NT2/D1 (cell line): ENCODE measurements around the gene C11orf68.

ENCODE experiments used
- DNase-seq: peaks from one replicate; pipeline ENCODE4 v3.0.0-alpha.2; 2011; ENCODE audit warnings: low read depth, low spot score
- H3K27me3 ChIP-seq: 2 replicates; pipeline ENCODE4 v1.6.0; 2011; ENCODE audit warnings: mild to moderate bottlenecking; ENCODE audit not compliant: insufficient read length, insufficient read depth
- H3K36me3 ChIP-seq: 2 replicates; pipeline ENCODE4 v1.6.1; 2011; ENCODE audit warnings: mild to moderate bottlenecking, low read length, mixed read lengths; ENCODE audit not compliant: insufficient read depth, insufficient read length
- H3K4me1 ChIP-seq: 2 replicates; pipeline ENCODE4 v1.5.1; 2011; ENCODE audit not compliant: insufficient read depth, insufficient read length
- H3K4me3 ChIP-seq: 2 replicates; pipeline ENCODE4 v1.5.1; 2011; ENCODE audit warnings: low read depth; ENCODE audit not compliant: insufficient read length
- H3K9ac ChIP-seq: 2 replicates; pipeline ENCODE4 v1.6.0; 2011; ENCODE audit warnings: low read depth; ENCODE audit not compliant: insufficient read length
- H3K9me3 ChIP-seq: 2 replicates; pipeline ENCODE4 v1.5.1; 2011; ENCODE audit warnings: mild to moderate bottlenecking, low read length; ENCODE audit not compliant: insufficient read depth
- SUZ12 ChIP-seq: IDR thresholded peaks from 2 replicates; pipeline ENCODE4 v1.6.1; 2011; ENCODE audit not compliant: insufficient read length, insufficient read depth; ENCODE audit errors: extremely low read depth
- YY1 ChIP-seq: IDR thresholded peaks from 2 replicates; pipeline ENCODE4 v1.6.1; 2011; ENCODE audit not compliant: insufficient read length, insufficient read depth
- ZNF274 ChIP-seq: IDR thresholded peaks from 2 replicates; pipeline ENCODE4 v1.6.1; 2011; ENCODE audit warnings: mild to moderate bottlenecking, low read depth, low read length

Gene C11orf68

DNA sequence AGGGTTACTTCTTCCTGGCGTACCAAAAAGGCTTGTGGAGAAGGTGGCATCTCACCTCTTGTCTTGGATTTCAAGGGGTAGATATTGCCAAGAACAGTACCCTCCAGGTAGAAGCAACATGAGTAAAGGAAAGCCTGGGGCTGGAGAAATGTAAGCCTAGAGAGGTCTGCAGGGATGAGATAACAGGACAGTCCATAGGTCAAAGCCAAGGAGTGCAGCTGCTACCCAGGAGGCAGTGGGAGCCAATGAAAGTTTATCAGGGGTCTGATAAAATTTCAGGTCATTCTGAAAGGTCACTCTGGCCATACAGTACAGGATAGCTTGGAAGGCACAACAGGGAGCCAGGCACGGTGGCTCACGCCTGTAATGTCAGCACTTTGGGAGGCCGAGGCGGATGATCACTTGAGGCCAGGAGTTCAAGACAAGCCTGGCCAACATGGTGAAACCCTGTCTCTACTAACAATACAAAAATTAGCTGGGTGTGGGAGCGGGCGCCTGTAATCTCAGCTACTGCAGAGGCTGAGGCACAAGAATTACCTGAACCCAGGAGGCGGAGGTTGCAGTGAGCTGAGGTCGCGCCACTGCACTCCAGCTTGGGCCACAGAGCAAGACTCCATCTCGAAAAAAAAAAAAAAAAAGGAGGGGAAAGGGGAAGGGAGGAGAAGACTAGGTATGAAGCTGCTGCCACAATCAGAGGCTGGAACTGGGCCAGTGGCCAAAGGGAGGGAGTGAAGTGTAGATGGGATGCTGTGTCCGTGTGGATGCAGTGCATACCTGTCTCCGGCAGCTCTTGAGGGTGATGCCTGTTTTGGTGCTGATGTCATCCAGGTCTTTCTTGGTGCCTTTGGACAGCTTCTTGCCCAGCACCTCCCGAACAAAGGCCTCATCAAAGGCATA, 31.8 kb downstream of the C11orf68 start:
- Histone ChIP-seq H3K9ac (peak overlapping the region; percentile 80), H3K4me3 (peak overlapping the region; percentile 48), H3K36me3 (peaks cover 60% of the 10 kb centered on the region), H3K4me1 (peaks cover 13% of the 10 kb centered on the region), H3K27me3 (peaks cover 14% of the 10 kb centered on the region), H3K9me3 (peaks cover 20% of the 10 kb centered on the region; the same call in 1 of the 2 replicates)
- no peak for DNase-seq
- TF ChIP-seq SUZ12: no peak

- Histone ChIP-seq H3K27me3 (peaks cover 14% of the 10 kb centered on the region), H3K4me1 (peaks cover 13% of the 10 kb centered on the region), H3K9me3 (peaks cover 20% of the 10 kb centered on the region; the same call in 1 of the 2 replicates), H3K4me3 (no peak overlapping the region), H3K9ac (no peak overlapping the region), H3K36me3 (peaks cover 63% of the 10 kb centered on the region)
- no peak for DNase-seq
- TF ChIP-seq YY1 (no peak), ZNF274 (no peak), SUZ12 (no peak)
Observed at GRCh38 chr11:65885808-65886536, 32.9 kb downstream of the C11orf68 start.

GRCh38 chr11:65885231-65885630, 33.6 kb downstream of the C11orf68 start:
- no peak for DNase-seq
- H3K9ac ChIP-seq: no peak overlapping the region
- peaks cover 13% of the 10 kb centered on the region for H3K27me3 ChIP-seq
- H3K36me3 ChIP-seq: peaks cover 66% of the 10 kb centered on the region
- peaks cover 20% of the 10 kb centered on the region; the same call in 1 of the 2 replicates for H3K9me3 ChIP-seq
- TF ChIP-seq YY1 (no peak), ZNF274 (no peak), SUZ12 (no peak)
- H3K4me1 ChIP-seq: peaks cover 13% of the 10 kb centered on the region
- H3K4me3 ChIP-seq: no peak overlapping the region

GRCh38 chr11:65884716-65885092, 34.2 kb downstream of the C11orf68 start:
- Histone ChIP-seq H3K4me3 (no peak overlapping the region), H3K4me1 (peaks cover 13% of the 10 kb centered on the region), H3K9ac (no peak overlapping the region), H3K27me3 (peaks cover 8% of the 10 kb centered on the region), H3K9me3 (peaks cover 20% of the 10 kb centered on the region; the same call in 1 of the 2 replicates), H3K36me3 (peaks cover 66% of the 10 kb centered on the region)
- DNase-seq: no peak
- TF ChIP-seq ZNF274 (no peak), YY1 (no peak), SUZ12 (no peak)

DNA sequence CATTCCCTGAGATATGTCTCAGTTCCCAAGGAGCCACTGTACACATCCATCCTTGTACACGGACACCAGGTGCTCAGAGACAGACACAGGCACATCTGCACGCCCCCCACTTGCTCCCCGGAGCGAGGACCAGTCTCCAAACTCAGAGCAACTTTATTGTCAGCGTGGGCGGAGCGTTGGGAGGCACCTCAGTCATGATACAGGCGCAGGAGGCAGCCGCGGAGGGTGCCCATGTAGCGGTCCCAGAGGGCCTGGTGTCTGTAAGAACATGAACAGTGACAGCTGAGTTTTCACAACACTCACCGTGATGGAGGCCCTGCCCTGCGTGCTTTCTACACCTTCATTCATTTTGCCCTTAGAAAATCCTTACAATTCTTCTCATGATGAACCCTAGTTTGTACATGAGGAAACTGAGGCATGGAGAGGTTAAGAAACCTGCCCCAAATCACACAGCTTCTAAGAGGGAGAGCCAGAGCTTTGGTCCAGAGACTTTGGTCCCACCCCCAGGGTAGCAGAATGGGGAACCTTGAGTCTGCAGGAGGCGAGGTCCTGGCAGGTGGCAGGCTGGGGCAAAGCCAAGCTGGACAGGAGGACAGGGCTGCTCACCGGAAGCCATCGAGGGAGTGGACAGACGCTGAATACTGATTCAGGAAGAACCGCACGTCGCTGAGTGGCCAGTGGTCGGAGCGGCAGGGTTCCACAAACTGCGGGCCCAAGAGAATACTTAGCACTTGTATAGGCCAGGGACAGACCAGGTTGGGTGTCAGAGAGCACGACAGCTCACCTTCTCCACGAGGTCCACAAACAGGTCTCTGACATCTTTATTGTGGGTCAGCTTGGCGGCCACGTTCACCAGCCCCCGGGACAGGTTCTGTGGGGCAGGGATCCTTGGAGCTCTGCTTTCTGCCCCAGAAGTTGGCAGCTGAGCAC, 34.8 kb downstream of the C11orf68 start:
- H3K4me1 ChIP-seq: peaks cover 10% of the 10 kb centered on the region

DNA sequence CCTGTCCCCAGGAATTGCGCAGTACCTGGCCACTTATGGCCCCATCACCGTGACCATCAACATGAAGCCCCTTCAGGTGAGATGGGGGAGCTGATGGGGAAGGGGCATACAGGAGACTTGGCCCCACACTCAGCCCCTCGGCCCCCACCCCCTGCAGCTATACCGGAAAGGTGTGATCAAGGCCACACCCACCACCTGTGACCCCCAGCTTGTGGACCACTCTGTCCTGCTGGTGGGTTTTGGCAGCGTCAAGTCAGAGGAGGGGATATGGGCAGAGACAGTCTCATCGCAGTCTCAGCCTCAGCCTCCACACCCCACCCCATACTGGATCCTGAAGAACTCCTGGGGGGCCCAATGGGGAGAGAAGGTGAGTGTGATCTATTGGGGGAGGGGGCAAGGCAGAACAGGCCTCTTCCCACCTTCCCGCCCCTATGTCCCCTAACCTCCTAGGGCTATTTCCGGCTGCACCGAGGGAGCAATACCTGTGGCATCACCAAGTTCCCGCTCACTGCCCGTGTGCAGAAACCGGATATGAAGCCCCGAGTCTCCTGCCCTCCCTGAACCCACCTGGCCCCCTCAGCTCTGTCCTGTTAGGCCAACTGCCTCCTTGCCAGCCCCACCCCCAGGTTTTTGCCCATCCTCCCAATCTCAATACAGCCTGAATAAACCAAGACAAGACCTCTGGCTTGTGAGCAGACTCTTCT, 35.7 kb downstream of the C11orf68 start:
- no peak for DNase-seq
- no peak overlapping the region for H3K4me3 ChIP-seq
- H3K9ac ChIP-seq: no peak overlapping the region
- no peak for TF ChIP-seq ZNF274
- no peak for TF ChIP-seq SUZ12
- H3K27me3 ChIP-seq: no peaks in the 10 kb centered on the region
- H3K36me3 ChIP-seq: peaks cover 66% of the 10 kb centered on the region
- H3K4me1 ChIP-seq: peaks cover 10% of the 10 kb centered on the region
- H3K9me3 ChIP-seq: peaks cover 20% of the 10 kb centered on the region; the same call in 1 of the 2 replicates

More for the DNA sequence above, 34.8 kb downstream of the C11orf68 start:
- H3K36me3 ChIP-seq: peaks cover 66% of the 10 kb centered on the region
- H3K4me3 ChIP-seq: no peak overlapping the region
- H3K9me3 ChIP-seq: peaks cover 20% of the 10 kb centered on the region; the same call in 1 of the 2 replicates
- no peak for DNase-seq
- TF ChIP-seq ZNF274 (no peak), YY1 (no peak), SUZ12 (no peak)
- H3K27me3 ChIP-seq: peaks cover 1% of the 10 kb centered on the region
- peak overlapping the region; percentile 46 for H3K9ac ChIP-seq
